ENCODE measurements around the gene FYN.

DNA sequence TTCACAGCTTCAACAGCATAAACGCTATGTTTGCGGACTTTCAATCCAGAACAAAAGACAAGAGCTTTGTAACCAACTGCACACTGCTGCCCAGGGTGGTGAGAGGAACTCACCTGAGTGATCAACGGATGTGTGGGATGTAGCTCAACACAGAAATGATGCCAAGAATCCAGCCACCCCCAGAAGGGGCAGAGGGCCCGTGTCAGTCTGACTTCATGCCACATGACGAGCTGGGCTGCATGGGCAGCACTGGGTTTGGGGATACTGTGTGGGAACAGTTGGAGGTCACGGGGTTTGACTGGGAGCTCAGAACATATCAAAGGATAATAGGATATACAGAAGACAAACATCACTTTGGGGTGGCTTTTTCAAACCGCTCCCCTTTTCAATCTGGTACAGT is 188.2 kb downstream of the FYN start:
- TF ChIP-seq POLR2AphosphoS5 (IDR thresholded peaks at IDR 0.05; ENCODE audit: insufficient read depth in 1 of 2, low read depth in 1 of 2): no peak
- TF ChIP-seq, protein P1, sequence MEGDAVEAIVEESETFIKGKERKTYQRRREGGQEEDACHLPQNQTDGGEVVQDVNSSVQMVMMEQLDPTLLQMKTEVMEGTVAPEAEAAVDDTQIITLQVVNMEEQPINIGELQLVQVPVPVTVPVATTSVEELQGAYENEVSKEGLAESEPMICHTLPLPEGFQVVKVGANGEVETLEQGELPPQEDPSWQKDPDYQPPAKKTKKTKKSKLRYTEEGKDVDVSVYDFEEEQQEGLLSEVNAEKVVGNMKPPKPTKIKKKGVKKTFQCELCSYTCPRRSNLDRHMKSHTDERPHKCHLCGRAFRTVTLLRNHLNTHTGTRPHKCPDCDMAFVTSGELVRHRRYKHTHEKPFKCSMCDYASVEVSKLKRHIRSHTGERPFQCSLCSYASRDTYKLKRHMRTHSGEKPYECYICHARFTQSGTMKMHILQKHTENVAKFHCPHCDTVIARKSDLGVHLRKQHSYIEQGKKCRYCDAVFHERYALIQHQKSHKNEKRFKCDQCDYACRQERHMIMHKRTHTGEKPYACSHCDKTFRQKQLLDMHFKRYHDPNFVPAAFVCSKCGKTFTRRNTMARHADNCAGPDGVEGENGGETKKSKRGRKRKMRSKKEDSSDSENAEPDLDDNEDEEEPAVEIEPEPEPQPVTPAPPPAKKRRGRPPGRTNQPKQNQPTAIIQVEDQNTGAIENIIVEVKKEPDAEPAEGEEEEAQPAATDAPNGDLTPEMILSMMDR (IDR thresholded peaks at IDR 0.05): no peak

Measured in vagina (tissue), 2 donors.